ENCODE data around the gene NKPD1. TPM values are rescaled to one million over a fixed set of nuclear protein-coding genes. Genes with fewer than 3 reads are reported as not detected.

The NKPD1 gene
- total and polyA plus RNA-seq, 9 of the 15 experiments (the other 6 are each of a cell fraction or from before 2014, with no cell fraction given): 0.03 to 0.09 (median 0.04) TPM; not detected in 5

GRCh38 chr19:45114116-45114515, 46.7 kb downstream of the NKPD1 start:
- DNase-seq (ENCODE audit: extremely low read depth in 1 of 4, low spot score in 3 of 4) (no peak), ATAC-seq (no peak), FAIRE-seq (no peak)
- intact Hi-C loops (cut with micrococcal nuclease): no loop called here
- Histone ChIP-seq H3K27ac (ENCODE audit: extremely low read depth, low read depth, low read length) (no peak overlapping the region), H3K9ac (ENCODE audit: insufficient read depth in 1 of 2, low read depth in 2 of 2, low read length in 2 of 2) (no peak overlapping the region), H3K9me3 (replicated peaks; ENCODE audit: control insufficient read depth, insufficient read depth, low read depth, low read length) (no peaks in the 10 kb centered on the region), H3K4me2 (ENCODE audit: insufficient read depth, low read length) (no peak overlapping the region), H3K79me2 (ENCODE audit: control insufficient read depth, insufficient read depth, low read length) (peaks cover 80% of the 10 kb centered on the region), H3K4me1 (replicated peaks in 1 of 2; ENCODE audit: control insufficient read depth in 2 of 2, insufficient read depth in 2 of 2, low read length in 2 of 2) (peaks cover 8 to 40% of the 10 kb centered on the region in 2 experiments; a peak in 4 of 5 replicates), H2AFZ (ENCODE audit: low read depth, low read length) (no peak overlapping the region), H3K36me3 (ENCODE audit: control insufficient read depth, insufficient read depth, low read length) (peaks cover 23% of the 10 kb centered on the region; the same call in 2 of the 3 replicates), H3K9me1 (ENCODE audit: control insufficient read depth, insufficient read depth, low read length) (peaks cover 5% of the 10 kb centered on the region), H3K27me3 (ENCODE audit: control insufficient read depth in 2 of 2, insufficient read depth in 2 of 2, low read length in 2 of 2) (no peaks in the 10 kb centered on the region), H3K4me3 (no peak overlapping the region), H4K20me1 (replicated peaks; ENCODE audit: control insufficient read depth, insufficient read depth, low read length) (peaks cover 33% of the 10 kb centered on the region)
- no TSS peak for BruUV-seq (replicated peaks)
- in situ Hi-C loops (cut with MboI): no loop called here
- CTCF ChIA-PET (ENCODE audit: low intra/inter-chr PET ratio): no interaction called here
- WGBS (ENCODE audit: insufficient coverage, low coverage, missing lambda C conversion rate): 72% methylated on average over 3 of the region's 4 CpGs
- POLR2A ChIA-PET: interaction anchor here (1.5 kb wide), 1 partner anchor 14 kb away, joined by 4 read pairs; no protein-coding TSS in a partner anchor
- TF ChIP-seq CBFA2T2 (conservative IDR thresholded peaks at IDR 0.05) (no peak), ZKSCAN8 (CRISPR knock-in tag; IDR thresholded peaks at IDR 0.05) (no peak), KAT7 (CRISPR knock-in tag; IDR thresholded peaks at IDR 0.05; ENCODE audit: borderline replicate concordance) (no peak), CREB5 (CRISPR knock-in tag; IDR thresholded peaks at IDR 0.05) (no peak), CBX3 (IDR thresholded peaks at IDR 0.05; ENCODE audit: borderline replicate concordance in 1 of 2, low read length in 2 of 2) (no peak), ZNF398 (CRISPR knock-in tag; IDR thresholded peaks at IDR 0.05) (no peak), ZNF766 (CRISPR knock-in tag; conservative IDR thresholded peaks at IDR 0.05) (no peak), DLX4 (CRISPR knock-in tag; IDR thresholded peaks at IDR 0.05) (no peak), STAT6 (CRISPR knock-in tag; IDR thresholded peaks at IDR 0.05) (no peak), EP300 (IDR thresholded peaks at IDR 0.05; ENCODE audit: low read length) (no peak), POLR2G (IDR thresholded peaks at IDR 0.05; ENCODE audit: low read depth, low read length) (no peak), NCOA4 (IDR thresholded peaks at IDR 0.05; ENCODE audit: partially characterized antibody) (no peak), ARHGAP35 (IDR thresholded peaks at IDR 0.05; ENCODE audit: partially characterized antibody) (no peak), RBM39 (optimal IDR thresholded peaks at IDR 0.05; ENCODE audit: low read depth, low read length) (no peak), TCF3 (CRISPR knock-in tag; IDR thresholded peaks at IDR 0.05) (no peak), HIVEP1 (CRISPR knock-in tag; IDR thresholded peaks at IDR 0.05) (no peak)

Data from K562 (cell line).